Loucy (cell line): Measurements from ENCODE around the gene DNM3.

Experiments
- EZH2phosphoT487 ChIP-seq: fragments of 200-600 bp; IDR thresholded peaks from 2 replicates; pipeline ENCODE4 v1.6.1; 2018; ENCODE audit warnings: antibody characterized with exemption, mild to moderate bottlenecking, moderate library complexity, borderline replicate concordance
- TF ChIP-seq, protein P1 (sequence below): fragments of 200-600 bp; sonication (generic); conservative IDR thresholded peaks from 2 replicates; pipeline ENCODE4 v1.5.1; 2014; ENCODE audit warnings: mild to moderate bottlenecking, antibody characterized with exemption, low read length

DNA sequence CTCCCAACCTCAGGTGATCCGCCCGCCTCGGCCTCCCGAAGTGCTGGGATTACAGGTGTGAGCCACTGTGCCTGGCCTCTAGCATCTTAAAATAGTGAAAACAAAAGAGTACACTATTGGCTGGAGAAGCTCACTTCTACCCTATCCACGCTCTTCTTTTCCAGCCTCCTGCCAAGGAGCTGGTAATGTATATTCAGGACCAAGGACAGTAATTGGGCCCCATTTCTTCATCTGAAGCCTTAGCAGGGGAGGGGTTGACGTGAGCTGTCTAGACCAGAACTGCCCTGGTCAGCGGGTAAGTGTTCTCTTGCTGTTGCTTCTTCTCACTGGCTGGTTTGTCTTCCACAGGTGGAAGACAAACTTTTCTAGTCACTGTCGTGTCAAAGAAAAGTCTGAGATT, 70.2 kb downstream of the DNM3 start:
- TF ChIP-seq, protein P1, sequence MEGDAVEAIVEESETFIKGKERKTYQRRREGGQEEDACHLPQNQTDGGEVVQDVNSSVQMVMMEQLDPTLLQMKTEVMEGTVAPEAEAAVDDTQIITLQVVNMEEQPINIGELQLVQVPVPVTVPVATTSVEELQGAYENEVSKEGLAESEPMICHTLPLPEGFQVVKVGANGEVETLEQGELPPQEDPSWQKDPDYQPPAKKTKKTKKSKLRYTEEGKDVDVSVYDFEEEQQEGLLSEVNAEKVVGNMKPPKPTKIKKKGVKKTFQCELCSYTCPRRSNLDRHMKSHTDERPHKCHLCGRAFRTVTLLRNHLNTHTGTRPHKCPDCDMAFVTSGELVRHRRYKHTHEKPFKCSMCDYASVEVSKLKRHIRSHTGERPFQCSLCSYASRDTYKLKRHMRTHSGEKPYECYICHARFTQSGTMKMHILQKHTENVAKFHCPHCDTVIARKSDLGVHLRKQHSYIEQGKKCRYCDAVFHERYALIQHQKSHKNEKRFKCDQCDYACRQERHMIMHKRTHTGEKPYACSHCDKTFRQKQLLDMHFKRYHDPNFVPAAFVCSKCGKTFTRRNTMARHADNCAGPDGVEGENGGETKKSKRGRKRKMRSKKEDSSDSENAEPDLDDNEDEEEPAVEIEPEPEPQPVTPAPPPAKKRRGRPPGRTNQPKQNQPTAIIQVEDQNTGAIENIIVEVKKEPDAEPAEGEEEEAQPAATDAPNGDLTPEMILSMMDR: no peak
- no peak for TF ChIP-seq EZH2phosphoT487
